Keratinocyte (primary cell): ENCODE measurements around the gene TMPRSS11F. TPM values are rescaled to one million over a fixed set of nuclear protein-coding genes. Genes with fewer than 3 reads are reported as not detected.

Experiments
- DNase-seq: peaks from one replicate; pipeline ENCODE4 v3.0.0-alpha.2; 2011; ENCODE audit warnings: low read depth, missing footprints, low spot score
- FAIRE-seq: peaks from 2 replicates; lab custom pipeline; 2011; peaks lifted over from hg19 to GRCh38; lab: Jason Lieb, UNC
- H2AFZ ChIP-seq: 2 replicates; pipeline ENCODE4 v1.6.0; 2012; ENCODE audit warnings: low read length, control low read depth, inconsistent platforms; ENCODE audit not compliant: control insufficient read depth
- H3K27ac ChIP-seq: 2 replicates; pipeline ENCODE4 v1.5.1; 2011; ENCODE audit warnings: low read length; ENCODE audit not compliant: control insufficient read depth, insufficient read depth
- H3K27me3 ChIP-seq: 3 replicates; pipeline ENCODE4 v1.6.0; 2011; ENCODE audit warnings: low read length; ENCODE audit not compliant: control insufficient read depth, insufficient read depth; ENCODE audit errors: extremely low read depth
- H3K36me3 ChIP-seq, 2 experiments: 2 replicates in 1 of 2; 3 replicates in 1 of 2; pipeline ENCODE4 v1.5.1; 2011; ENCODE audit warnings: low read length in 2 of 2, mild to moderate bottlenecking in 1 of 2; ENCODE audit not compliant: control insufficient read depth in 2 of 2, insufficient read depth in 2 of 2; ENCODE audit errors: extremely low read depth in 1 of 2
- H3K4me1 ChIP-seq: 3 replicates; pipeline ENCODE4 v1.5.1; 2011; ENCODE audit warnings: low read length; ENCODE audit not compliant: control insufficient read depth, insufficient read depth; ENCODE audit errors: extremely low read depth
- H3K4me2 ChIP-seq: 3 replicates; pipeline ENCODE4 v1.6.0; 2011; ENCODE audit warnings: low read depth, low read length; ENCODE audit not compliant: control insufficient read depth, insufficient read depth; ENCODE audit errors: extremely low read depth
- H3K4me3 ChIP-seq, 3 experiments: fragments of 200-600 bp in 1 of 3; sonication (generic) in 1 of 3; 2 replicates in 2 of 3; 3 replicates in 1 of 3; pipeline ENCODE4 v1.5.1; 2011 to 2016; ENCODE audit warnings: low read length in 3 of 3, mild to moderate bottlenecking in 3 of 3, control low read depth in 2 of 3, inconsistent platforms in 1 of 3, low read depth in 1 of 3, mixed read lengths in 1 of 3, mixed run types in 1 of 3, moderate library complexity in 1 of 3; ENCODE audit not compliant: control insufficient read depth in 2 of 3, insufficient read depth in 2 of 3; ENCODE audit errors: extremely low read depth in 1 of 3
- H3K79me2 ChIP-seq: 2 replicates; pipeline ENCODE4 v1.6.0; 2012; ENCODE audit warnings: low read length; ENCODE audit not compliant: control insufficient read depth, insufficient read depth
- H3K9ac ChIP-seq: 3 replicates; pipeline ENCODE4 v1.6.0; 2011; ENCODE audit warnings: low read length; ENCODE audit not compliant: control insufficient read depth, insufficient read depth; ENCODE audit errors: extremely low read depth
- H3K9me1 ChIP-seq: 3 replicates; pipeline ENCODE4 v1.6.0; 2011; ENCODE audit warnings: low read length; ENCODE audit not compliant: control insufficient read depth, insufficient read depth; ENCODE audit errors: extremely low read depth
- H3K9me3 ChIP-seq: 2 replicates; pipeline ENCODE4 v1.5.1; 2012; ENCODE audit warnings: low read depth, low read length; ENCODE audit not compliant: control insufficient read depth
- H4K20me1 ChIP-seq: 3 replicates; pipeline ENCODE4 v1.6.0; 2011; ENCODE audit warnings: low read length; ENCODE audit not compliant: control insufficient read depth, insufficient read depth; ENCODE audit errors: extremely low read depth
- EZH2 ChIP-seq: IDR thresholded peaks from one replicate; pipeline ENCODE4 v1.6.1; 2012; ENCODE audit warnings: inconsistent platforms, mild to moderate bottlenecking, low read length, moderate library complexity
- dilution Hi-C: fragments of 300-500 bp; cut with MboI; formaldehyde crosslinking; loops from one replicate; pipeline ENCODE4 v1.7.0; 2020; ENCODE audit warnings: low sequenced_read_pairs; ENCODE audit not compliant: extremely low pct_ligation_motif_present
- polyA plus RNA-seq, 5 experiments: library from polyadenylated mRNA; depleted of rRNA in 3 of 5; stranded (reverse) in 3 of 5; stranded (forward) in 1 of 5; unstranded in 1 of 5; fragments of >200 nt; gene quantifications; 1 replicate in 1 of 5; 2 replicates in 3 of 5; 3 replicates in 1 of 5; pipeline versions ENCODE4 v1.2.1 to v1.2.3, GENCODE V29; 2011 to 2012; ENCODE audit warnings: missing spikeins in 2 of 5, low read depth in 1 of 5, low replicate concordance in 1 of 5
- TF ChIP-seq, protein P1 (sequence below), 3 experiments: IDR thresholded peaks in 1 of 3; conservative IDR thresholded peaks in 1 of 3; optimal IDR thresholded peaks in 1 of 3; 2 replicates in 2 of 3; 3 replicates in 1 of 3; pipeline versions ENCODE3 to v1.5.1; 2011; ENCODE audit warnings: low read length in 3 of 3, mild to moderate bottlenecking in 3 of 3, moderate library complexity in 2 of 3, control low read depth in 1 of 3, inconsistent platforms in 1 of 3; ENCODE audit not compliant: insufficient read depth in 2 of 3; ENCODE audit errors: extremely low read depth in 1 of 3

TMPRSS11F gene
- polyA plus RNA-seq, 1 donor (not counting 4 experiments of a cell fraction or from before 2014, with no cell fraction given) = 1.2 TPM

DNA sequence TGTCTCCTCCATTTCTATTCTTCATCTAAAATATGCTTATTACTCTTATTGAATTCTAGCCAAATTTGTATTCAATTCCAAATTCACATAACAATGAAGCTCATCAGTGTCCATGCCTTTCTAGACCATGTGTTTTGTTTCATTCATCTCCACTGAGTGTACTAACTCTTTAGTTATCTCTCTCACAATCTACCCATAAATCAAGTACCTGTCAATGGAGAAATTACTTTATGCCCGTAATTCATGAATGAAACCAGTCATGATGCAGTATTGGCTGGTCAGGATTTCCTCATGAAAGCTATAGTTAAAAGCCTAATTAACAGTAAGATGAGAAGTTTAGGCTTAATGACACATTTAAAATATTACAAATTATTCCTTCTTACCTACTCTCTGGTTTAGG lies 12.2 kb upstream of the TMPRSS11F start:
- no peak overlapping the region for H3K9ac ChIP-seq
- no peaks in the 10 kb centered on the region for H3K4me1 ChIP-seq
- dilution Hi-C loops = no loop called here
- H3K27ac ChIP-seq = no peak overlapping the region
- H3K4me3 ChIP-seq = no peak overlapping the region
- H3K9me1 ChIP-seq = no peaks in the 10 kb centered on the region
- H3K36me3 ChIP-seq = no peaks in the 10 kb centered on the region
- no peaks in the 10 kb centered on the region for H3K9me3 ChIP-seq
- no peak overlapping the region for H2AFZ ChIP-seq
- no peaks in the 10 kb centered on the region for H3K79me2 ChIP-seq
- FAIRE-seq (no peak), DNase-seq (no peak)
- no peaks in the 10 kb centered on the region for H3K27me3 ChIP-seq
- H4K20me1 ChIP-seq = no peaks in the 10 kb centered on the region
- TF ChIP-seq EZH2 = no peak
- TF ChIP-seq, protein P1, sequence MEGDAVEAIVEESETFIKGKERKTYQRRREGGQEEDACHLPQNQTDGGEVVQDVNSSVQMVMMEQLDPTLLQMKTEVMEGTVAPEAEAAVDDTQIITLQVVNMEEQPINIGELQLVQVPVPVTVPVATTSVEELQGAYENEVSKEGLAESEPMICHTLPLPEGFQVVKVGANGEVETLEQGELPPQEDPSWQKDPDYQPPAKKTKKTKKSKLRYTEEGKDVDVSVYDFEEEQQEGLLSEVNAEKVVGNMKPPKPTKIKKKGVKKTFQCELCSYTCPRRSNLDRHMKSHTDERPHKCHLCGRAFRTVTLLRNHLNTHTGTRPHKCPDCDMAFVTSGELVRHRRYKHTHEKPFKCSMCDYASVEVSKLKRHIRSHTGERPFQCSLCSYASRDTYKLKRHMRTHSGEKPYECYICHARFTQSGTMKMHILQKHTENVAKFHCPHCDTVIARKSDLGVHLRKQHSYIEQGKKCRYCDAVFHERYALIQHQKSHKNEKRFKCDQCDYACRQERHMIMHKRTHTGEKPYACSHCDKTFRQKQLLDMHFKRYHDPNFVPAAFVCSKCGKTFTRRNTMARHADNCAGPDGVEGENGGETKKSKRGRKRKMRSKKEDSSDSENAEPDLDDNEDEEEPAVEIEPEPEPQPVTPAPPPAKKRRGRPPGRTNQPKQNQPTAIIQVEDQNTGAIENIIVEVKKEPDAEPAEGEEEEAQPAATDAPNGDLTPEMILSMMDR (optimal IDR thresholded peaks at IDR 0.05 in 1 of 3, IDR thresholded peaks at IDR 0.05 in 1 of 3, conservative IDR thresholded peaks at IDR 0.05 in 1 of 3; ENCODE audit: extremely low read depth in 1 of 3, insufficient read depth in 2 of 3, low read length in 3 of 3) = no peak
- no peak overlapping the region for H3K4me2 ChIP-seq

DNA sequence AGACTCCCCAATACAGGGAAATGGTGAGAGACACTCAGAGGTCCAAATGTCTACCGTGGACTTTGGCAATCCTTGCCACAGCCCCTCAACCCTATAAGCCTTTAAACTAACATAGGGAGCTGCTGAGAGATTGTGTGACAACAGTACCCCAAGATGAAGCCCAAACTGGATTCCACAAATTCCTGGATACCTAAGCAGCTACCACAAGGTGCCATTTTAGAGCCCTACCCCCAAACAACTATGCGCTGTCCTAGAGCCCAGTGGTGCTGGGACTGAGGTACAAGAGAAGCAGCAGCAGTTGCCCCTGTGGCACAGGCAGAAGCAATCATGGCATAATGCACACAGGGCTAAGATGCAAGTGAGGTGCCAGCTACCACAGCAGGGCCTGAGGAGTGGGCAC lies 2.7 kb upstream of the TMPRSS11F start:
- dilution Hi-C loops = no loop called here
- Histone ChIP-seq H3K36me3 (no peaks in the 10 kb centered on the region), H3K4me1 (peaks cover 12% of the 10 kb centered on the region), H3K4me3 (no peak overlapping the region), H3K79me2 (no peaks in the 10 kb centered on the region), H3K9me3 (no peaks in the 10 kb centered on the region), H3K9me1 (no peaks in the 10 kb centered on the region), H3K9ac (no peak overlapping the region), H3K27me3 (no peaks in the 10 kb centered on the region), H2AFZ (no peak overlapping the region), H3K4me2 (no peak overlapping the region), H4K20me1 (no peaks in the 10 kb centered on the region), H3K27ac (no peak overlapping the region)
- TF ChIP-seq EZH2 = no peak
- TF ChIP-seq, protein P1 (optimal IDR thresholded peaks at IDR 0.05 in 1 of 3, IDR thresholded peaks at IDR 0.05 in 1 of 3, conservative IDR thresholded peaks at IDR 0.05 in 1 of 3; ENCODE audit: extremely low read depth in 1 of 3, insufficient read depth in 2 of 3, low read length in 3 of 3) = no peak
- no peak for DNase-seq
- no peak for FAIRE-seq
